Limb (tissue), 2 donors: ENCODE data around the gene NISCH.
A peak's percentile ranks its signal among the peaks of the same experiment; 100 is the strongest.

Experiments
- DNase-seq, 2 donors: peaks; one replicate each; pipeline ENCODE4 v3.0.0-alpha.2; 2016; ENCODE audit errors: extremely low spot score in 2 of 2

The NISCH gene

DNA sequence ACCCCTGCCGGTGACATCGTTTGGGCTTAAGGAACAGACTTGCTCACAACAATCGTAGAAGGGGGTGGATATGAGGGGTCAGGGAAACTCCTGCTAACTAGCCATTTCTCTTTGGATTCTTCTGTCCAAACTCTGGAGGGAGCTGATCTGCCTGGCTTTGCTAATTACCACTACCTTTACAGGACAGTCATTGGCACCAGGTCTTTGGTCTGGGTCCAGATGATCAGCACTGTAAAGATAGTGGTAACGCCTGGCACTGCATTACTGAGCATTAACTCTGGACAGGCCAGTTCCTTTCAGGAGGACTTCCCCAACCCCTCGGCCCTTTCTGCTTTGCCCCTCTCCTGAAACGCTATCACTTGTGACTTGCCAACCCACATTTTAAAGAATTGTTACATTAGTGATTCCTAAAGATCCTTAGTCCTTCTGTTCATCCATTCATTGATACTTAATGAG, 81.8 kb downstream of the NISCH start:
- peak in 1 of 2 donors; percentile 26 for DNase-seq

GRCh38 chr3:52537726-52538421, 82.5 kb downstream of the NISCH start:
- no peak for DNase-seq

DNA sequence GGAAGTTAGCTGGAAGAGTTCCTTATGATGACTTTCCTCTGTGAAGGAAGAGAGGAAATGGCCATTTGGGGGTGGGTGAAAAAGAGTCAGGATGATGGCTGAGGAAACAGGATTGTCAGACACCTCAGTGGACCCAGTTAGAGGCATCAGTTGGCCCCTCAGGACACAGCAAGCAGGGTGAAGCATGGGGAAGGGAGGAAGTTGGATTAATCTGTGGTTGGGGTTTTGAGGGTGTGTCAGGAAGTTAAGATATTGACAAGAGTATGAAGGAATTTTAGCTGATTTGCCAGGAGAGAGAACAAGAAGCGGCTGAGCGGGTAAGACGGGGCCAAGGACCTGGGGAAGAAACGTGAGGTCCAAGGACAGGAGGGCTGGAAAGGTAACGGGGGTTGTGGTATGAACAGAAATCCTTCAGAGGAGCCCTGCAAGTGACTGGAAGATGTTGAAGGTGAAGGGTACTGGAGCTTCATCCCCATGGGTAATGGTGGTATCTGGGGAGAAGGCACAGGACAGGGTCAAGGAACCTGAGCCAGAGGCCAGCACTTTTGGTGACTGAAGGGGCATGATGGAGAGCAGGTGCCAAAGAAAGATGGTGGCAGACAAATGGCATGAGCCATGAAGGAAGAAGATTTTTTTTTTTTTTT, 83.7 kb downstream of the NISCH start:
- no peak for DNase-seq

DNA sequence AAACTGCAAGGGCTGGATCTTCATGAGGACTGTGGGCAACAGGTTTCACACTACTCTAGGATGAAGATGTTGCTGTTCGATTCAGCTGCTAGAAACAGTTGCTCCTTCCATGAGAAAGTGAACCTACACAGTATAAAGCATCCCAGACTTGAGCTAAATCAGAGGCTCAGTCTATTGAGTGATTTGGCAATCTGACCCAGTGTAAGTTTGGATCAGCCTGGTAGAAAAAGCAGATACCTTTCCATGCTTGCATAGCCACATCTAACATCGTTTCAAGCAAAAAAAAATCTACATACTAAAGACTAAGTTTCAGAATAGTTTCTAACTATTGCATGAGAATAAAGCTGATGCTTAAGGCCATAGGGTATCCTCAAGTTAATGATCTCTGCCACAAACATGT, 85.6 kb downstream of the NISCH start:
- no peak for DNase-seq
